NCI-H2081 treated with DMSO at 0.1 percent for 48 hours (cell line): ENCODE measurements around the gene SMYD1.

Experiments
- DNase-seq: peaks from one replicate; lab custom pipeline; 2025; lab: John Stamatoyannopoulos, UW

Gene SMYD1

DNA sequence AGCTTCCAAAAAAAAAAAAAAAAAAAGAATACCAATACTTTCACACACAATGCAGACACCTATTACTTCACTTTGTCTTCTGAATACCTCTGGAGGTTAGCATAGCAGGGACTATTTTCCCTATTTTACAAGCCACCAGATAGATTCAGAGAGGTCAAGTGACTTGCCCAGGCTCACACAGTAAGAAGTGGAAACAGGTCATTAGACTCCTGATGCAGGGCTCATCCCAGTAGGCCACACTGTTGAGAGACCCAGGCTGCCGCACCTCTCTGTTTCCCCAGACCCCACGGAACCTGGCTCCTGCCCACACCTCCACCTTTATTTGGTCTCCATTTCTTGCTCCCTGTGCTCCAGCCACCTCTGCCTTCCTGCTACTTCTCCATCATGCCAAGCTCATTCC, 19.4 kb downstream of the SMYD1 start:
- no peak for DNase-seq

DNA sequence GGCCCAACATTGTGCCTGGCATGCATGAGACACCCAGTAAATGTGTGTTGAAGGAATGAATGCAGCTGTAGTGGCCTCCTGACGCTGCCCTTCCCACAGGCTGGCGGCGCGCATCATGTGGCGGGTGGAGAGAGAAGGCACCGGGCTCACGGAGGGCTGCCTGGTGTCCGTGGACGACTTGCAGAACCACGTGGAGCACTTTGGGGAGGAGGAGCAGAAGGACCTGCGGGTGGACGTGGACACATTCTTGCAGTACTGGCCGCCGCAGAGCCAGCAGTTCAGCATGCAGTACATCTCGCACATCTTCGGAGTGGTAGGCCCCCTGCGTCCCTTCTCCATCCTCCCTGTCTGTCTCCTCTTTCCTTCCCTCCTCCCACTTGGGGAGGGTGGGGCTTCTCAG, 20.1 kb downstream of the SMYD1 start:
- DNase-seq = no peak

DNA sequence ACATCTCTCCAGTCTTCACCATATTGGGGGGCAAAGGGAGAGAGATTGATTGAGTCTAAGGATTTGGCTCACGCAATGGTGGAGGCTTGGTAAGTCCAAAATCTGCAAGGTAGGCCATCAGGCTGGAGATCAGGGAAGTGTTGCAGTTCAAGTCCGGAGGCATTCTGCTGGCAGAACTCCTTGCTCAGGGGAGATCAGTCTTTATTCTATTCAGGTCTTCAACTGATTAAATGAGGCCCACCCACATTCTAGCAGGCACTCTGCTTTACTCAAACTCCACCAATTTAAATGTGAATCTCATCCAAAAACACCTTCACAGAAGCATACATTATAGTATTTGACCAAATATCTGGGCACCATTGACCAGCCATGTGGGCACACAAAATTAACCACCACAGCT, 21.4 kb downstream of the SMYD1 start:
- DNase-seq = no peak

- DNase-seq = no peak
These were observed 23.0 kb downstream of the SMYD1 start for GRCh38 chr2:88090446-88091283.

DNA sequence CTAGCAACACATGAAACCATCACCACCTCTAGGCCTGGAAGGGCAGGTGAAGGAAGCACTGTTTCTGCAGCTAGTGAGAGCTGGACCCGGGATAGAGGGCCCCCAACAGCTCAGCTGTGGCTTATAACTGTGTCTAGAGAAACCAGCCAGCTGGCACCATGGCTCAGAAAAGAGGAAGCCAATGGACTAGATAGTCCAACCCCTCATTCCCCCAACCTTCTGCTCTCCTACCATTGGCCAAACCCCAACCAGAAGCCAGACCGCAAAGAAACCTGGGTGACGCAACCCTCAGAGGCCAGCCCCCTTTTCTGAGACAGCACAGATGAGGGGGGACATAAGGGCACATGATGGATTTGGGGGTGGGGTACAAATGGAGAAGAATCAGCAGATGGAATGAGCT, 24.3 kb downstream of the SMYD1 start:
- DNase-seq = no peak

DNA sequence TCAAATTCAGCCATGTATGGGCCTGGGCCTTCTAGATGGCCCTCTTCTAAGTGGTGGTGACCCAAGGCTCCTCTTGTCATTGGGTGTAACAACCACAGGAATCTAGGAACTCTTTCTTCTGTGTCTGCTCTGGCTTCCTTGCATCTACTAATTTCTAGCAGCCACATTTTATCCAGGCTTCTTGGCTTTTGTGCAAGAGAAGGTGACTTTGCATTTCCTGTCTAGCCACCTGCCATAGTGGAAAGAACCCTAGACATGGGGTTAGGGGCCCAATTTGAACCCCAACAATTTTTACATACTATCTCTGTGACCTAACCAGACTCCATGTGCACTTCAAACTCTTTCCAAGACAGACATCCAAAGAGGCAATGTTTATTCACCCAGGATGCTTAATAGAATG, 25.1 kb downstream of the SMYD1 start:
- no peak for DNase-seq

DNA sequence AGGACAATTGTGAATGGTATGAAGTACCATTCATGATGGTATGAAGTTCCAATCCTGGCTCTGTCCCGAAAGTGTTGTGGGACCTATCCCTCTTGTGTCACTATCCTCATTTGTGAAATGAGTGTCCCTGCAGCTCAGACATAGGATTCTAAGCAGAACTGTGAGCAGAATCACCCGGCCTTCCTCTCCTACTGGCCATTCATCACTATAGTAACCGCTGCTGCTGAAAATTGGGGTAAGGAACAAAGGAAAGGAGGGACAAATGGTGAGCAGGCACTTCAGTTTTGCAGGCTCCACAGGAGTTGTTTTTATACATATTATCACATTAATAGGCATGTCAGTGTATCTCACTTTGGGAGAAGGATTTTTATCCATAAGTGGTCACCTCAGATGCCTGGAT, 27.4 kb downstream of the SMYD1 start:
- no peak for DNase-seq

DNA sequence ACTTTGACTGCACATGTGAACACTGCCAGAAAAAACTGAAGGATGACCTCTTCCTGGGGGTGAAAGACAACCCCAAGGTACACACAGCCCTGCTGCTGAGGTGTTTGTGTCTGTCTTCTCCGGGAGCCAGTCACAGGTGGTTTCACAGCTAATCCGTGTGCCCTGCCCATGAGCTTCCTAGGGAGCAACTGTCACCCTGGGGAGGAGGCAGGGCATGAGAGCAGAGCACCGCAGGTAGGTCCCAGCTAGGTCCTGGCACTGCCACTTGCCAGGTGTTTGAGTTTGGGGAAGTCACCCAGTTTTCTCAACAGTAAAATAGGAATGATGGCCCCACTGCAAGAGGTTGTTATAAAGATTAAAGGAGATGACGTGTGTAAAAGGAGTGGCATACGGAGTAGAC, 29.1 kb downstream of the SMYD1 start:
- no peak for DNase-seq

DNA sequence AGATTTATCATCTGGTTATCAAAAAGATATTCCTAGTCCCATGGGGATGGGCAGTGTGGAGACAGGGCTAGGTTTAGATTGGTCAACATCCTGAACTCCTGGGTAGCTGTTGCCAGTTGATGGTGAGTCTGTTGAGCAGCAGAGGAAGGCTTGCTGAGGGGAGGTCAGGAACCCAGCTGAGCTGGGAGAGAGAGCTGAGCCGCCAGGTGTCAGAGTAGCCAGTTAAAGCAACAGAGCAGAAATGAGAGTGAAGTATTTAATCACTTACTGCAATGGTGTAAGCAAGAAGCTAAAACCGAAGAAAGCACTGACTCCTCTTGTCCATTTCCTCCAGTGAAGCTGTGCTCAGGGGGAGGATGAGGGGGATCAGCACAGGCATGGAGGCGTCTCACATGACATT, 29.6 kb downstream of the SMYD1 start:
- DNase-seq = no peak

- no peak for DNase-seq
These were observed 30.4 kb downstream of the SMYD1 start for GRCh38 chr2:88097891-88098557.

- DNase-seq = no peak
These were observed 30.9 kb downstream of the SMYD1 start for GRCh38 chr2:88098558-88098900.

GRCh38 chr2:88099798-88100488, 32.3 kb downstream of the SMYD1 start:
- no peak for DNase-seq

DNA sequence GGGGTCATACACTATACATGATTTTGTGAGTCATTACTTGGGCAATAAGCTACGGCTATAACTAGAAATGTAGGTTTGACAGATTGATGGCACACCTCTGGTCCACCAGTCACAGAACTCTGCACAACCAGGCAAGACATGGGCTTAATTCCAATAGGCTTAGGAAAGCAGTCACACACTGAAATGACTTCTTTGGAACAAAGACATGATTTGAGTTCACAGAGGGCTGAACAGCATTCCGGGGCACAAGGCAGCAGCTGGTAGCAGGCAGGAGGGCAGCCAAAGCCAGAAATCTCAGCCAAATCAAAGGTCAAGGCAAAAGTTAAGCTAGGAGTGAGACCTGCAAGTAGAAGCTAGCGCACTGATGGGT, 32.8 kb downstream of the SMYD1 start:
- no peak for DNase-seq

GRCh38 chr2:88108796-88109195, 41.2 kb downstream of the SMYD1 start:
- no peak for DNase-seq

GRCh38 chr2:88110830-88111229, 43.2 kb downstream of the SMYD1 start:
- DNase-seq = no peak

- no peak for DNase-seq
These were observed 45.4 kb downstream of the SMYD1 start for GRCh38 chr2:88113069-88113468.

- no peak for DNase-seq
These were observed 47.3 kb downstream of the SMYD1 start for GRCh38 chr2:88114889-88115288.

DNA sequence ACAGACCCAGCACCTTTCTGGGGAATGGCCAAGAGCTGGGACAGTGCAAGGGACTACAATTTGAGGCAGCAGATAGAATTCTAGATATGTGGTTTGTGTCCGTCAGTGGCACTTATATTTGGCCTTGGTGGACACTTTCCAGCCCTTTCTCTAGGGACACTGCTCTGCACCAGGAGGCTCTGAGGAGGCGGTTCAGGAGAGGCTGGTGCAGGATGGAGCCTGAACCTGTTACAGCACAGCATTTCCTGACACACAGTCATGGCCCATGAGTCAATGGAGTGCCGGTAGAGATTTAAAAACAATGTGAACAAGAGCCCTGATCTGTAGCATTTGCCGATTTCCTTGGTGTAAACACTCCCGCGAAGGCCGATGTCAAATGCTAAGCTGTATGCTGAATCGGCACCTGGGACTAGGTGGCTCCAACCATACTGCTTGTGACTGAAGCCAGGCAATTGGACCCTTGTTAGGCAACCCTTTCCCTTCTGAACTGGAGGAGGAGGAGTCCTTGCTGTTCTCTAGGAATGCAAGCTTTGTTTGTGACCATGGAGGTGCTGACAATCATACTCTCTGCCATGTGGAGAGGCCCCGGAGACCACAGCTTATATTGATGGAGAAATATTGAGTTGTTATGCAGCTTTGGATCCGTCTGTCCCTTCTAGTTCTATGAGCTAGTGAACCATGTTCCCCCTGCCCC, 48.3 kb downstream of the SMYD1 start:
- no peak for DNase-seq

- no peak for DNase-seq
These were observed 49.2 kb downstream of the SMYD1 start for GRCh38 chr2:88116669-88117432.

DNA sequence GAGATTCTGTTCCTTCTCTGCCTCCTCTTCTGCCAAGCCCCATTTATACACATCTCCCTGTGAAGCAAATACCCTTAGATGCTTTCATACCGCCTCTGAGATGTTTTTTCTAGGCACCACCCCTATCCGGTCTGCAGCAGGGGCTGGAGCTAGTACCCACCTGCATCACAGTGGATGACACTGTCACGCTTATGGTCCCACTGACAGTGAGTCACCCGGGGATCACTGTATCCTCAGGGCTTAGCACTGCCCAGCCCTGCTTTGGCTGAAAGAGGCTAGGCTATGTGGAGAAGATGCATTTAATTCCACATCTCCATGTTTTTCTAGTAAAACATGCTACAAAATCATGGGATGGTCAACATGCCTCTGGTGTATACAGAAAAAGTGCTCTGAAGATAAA, 50.3 kb downstream of the SMYD1 start:
- no peak for DNase-seq

DNA sequence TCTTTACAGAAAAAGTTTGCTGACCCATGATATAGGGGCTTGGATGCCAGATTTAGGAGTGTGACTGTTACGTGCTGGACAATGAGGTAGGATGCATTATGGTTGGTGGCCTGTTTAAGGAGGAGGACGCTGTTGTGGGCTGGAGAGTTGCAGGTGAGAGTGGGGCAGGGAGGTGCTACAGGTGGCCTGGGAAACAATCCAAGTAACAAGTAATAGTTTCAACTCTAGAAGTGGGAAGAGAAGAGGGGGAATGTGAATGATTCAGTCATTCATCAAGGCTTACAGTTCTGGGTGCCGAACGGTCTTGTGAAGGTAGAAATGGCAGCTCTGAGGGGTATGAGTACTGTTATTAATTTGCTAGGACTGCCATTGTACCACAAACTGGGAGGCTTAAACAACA, 54.1 kb downstream of the SMYD1 start:
- no peak for DNase-seq
